Measurements from ENCODE around the gene PRSS22. TPM values are rescaled to one million over a fixed set of nuclear protein-coding genes. Genes with fewer than 3 reads are reported as not detected.
"Not testable (repeated sequence)": the region's sequence is repeated elsewhere in the genome, so short reads cannot be mapped to it uniquely, and the experiment has no call there.

Gene PRSS22, protein sequence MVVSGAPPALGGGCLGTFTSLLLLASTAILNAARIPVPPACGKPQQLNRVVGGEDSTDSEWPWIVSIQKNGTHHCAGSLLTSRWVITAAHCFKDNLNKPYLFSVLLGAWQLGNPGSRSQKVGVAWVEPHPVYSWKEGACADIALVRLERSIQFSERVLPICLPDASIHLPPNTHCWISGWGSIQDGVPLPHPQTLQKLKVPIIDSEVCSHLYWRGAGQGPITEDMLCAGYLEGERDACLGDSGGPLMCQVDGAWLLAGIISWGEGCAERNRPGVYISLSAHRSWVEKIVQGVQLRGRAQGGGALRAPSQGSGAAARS
- total RNA-seq (2014; rRNA removed) (36.9 and 42.5 TPM in 2 replicates), Bru-seq, nascent RNA (percentile 53 among the genes with signal in this experiment), BruChase-seq, experiment 1, labeled RNA remaining after a 6-hour chase (percentile 63 among the genes with signal in this experiment), BruChase-seq, experiment 2, labeled RNA remaining after a 2-hour chase (percentile 63 among the genes with signal in this experiment)
- long read RNA-seq, partial matches to known transcripts, result 2 of 5 reads
- long read RNA-seq, other reads (novel, unspliced or antisense), result 1 of 5 reads

GRCh38 chr16:2857451-2858244, at the start of gene PRSS22:
Gene PRSS22 (minus strand): TSS chr16:2858170. CDS start chr16:2858104, 66 bp downstream.
- no peaks in the 10 kb centered on the region for H3F3A ChIP-seq (ENCODE audit: low read length, unreplicated experiment)
- ChIA-PET CTCF (interaction anchor here (1.0 kb wide), 1 partner anchor 11 kb away, joined by 4 read pairs; no protein-coding TSS in a partner anchor), POLR2A (ENCODE audit: unreplicated experiment) (interaction anchor here (0.6 kb wide), 1 partner anchor 153 kb away, joined by 3 read pairs; no protein-coding TSS in a partner anchor)
- DNase-seq (peak; percentile 66), ATAC-seq (peak; percentile 60)
- no peaks in the 10 kb centered on the region for H3K9me3 ChIP-seq (ENCODE audit: low read length)
- H3K27me3 ChIP-seq (ENCODE audit: low read length), result no peaks in the 10 kb centered on the region
- H3K9me2 ChIP-seq (replicated peaks; ENCODE audit: low read length), result no peaks in the 10 kb centered on the region
- H3K4me1 ChIP-seq (ENCODE audit: insufficient read depth, low read length), result peaks cover 29% of the 10 kb centered on the region
- no peak for TF ChIP-seq EZH2 (IDR thresholded peaks at IDR 0.05; ENCODE audit: low read length, unreplicated experiment)
- TF ChIP-seq, protein P1, sequence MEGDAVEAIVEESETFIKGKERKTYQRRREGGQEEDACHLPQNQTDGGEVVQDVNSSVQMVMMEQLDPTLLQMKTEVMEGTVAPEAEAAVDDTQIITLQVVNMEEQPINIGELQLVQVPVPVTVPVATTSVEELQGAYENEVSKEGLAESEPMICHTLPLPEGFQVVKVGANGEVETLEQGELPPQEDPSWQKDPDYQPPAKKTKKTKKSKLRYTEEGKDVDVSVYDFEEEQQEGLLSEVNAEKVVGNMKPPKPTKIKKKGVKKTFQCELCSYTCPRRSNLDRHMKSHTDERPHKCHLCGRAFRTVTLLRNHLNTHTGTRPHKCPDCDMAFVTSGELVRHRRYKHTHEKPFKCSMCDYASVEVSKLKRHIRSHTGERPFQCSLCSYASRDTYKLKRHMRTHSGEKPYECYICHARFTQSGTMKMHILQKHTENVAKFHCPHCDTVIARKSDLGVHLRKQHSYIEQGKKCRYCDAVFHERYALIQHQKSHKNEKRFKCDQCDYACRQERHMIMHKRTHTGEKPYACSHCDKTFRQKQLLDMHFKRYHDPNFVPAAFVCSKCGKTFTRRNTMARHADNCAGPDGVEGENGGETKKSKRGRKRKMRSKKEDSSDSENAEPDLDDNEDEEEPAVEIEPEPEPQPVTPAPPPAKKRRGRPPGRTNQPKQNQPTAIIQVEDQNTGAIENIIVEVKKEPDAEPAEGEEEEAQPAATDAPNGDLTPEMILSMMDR (conservative IDR thresholded peaks at IDR 0.05; ENCODE audit: low read depth, low read length), result no peak
- no peak for TF ChIP-seq EZH2phosphoT487 (IDR thresholded peaks at IDR 0.05; ENCODE audit: borderline replicate concordance, low read length)
- TSS peak; percentile 80 for BruUV-seq (replicated peaks)
- intact Hi-C loops (cut with micrococcal nuclease), result no loop called here
- H3K79me2 ChIP-seq (ENCODE audit: low read length), result peaks cover 6% of the 10 kb centered on the region; the same call in 1 of the 2 replicates
- peak within 1 kb of the TSS; percentile 92 for H3K4me2 ChIP-seq (ENCODE audit: low read length)
- H2AFZ ChIP-seq (ENCODE audit: low read length), result no peak within 1 kb of the TSS
- H3K36me3 ChIP-seq (ENCODE audit: low read depth, low read length), result 0 out of 2 replicates have a peak, but pooled peaks cover 3% of the 10 kb centered on the region
- H3K4me3 ChIP-seq (ENCODE audit: low read length), result peak within 1 kb of the TSS; percentile 73
- H3K9ac ChIP-seq (ENCODE audit: low read length), result peak within 1 kb of the TSS; percentile 92
- no peaks in the 10 kb centered on the region for H4K20me1 ChIP-seq (ENCODE audit: low read length)
- H3K27ac ChIP-seq (ENCODE audit: low read length), result peak within 1 kb of the TSS; percentile 96

DNA sequence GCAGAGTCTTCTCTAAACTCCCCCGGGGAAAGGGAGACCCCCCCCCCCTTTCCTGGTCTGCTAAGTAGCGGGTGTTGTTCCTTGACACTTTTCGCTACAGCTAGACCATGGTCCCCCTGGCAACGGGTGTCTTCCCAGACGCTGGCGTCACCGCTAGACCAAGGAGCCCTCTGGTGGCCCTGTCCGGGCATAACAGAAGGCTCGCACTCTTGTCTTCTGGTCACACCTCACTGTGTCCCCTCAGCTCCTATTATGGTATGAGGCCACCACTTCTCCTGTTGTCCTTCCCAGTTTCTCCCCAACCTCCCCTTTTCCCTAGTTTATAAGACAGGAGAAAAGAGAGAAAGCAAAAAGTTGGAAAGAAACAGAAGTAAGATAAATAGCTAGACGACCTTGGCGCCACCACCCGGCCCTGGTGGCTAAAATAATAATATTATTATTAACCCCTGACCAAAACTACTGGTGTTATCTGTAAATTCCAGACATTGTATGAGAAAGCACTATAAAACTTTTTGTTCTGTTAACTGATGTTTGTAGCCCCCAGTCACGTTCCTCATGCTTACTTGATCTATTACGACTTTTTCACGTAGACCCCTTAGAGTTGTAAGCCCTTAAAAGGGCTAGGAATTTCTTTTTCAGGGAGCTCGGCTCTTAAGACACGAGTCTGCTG, 49.2 kb upstream of the PRSS22 start:
- peak; percentile 45 for DNase-seq
- BruUV-seq (replicated peaks); H3K27me3 ChIP-seq (ENCODE audit: low read length); H3F3A ChIP-seq (ENCODE audit: low read length, unreplicated experiment); H4K20me1 ChIP-seq (ENCODE audit: low read length); H3K27ac ChIP-seq (ENCODE audit: low read length); H3K9ac ChIP-seq (ENCODE audit: low read length); ATAC-seq; H3K79me2 ChIP-seq (ENCODE audit: low read length); H3K36me3 ChIP-seq (ENCODE audit: low read depth, low read length); H3K9me3 ChIP-seq (ENCODE audit: low read length); H3K9me2 ChIP-seq (replicated peaks; ENCODE audit: low read length); H2AFZ ChIP-seq (ENCODE audit: low read length); H3K4me3 ChIP-seq (ENCODE audit: low read length): not testable (repeated sequence)
- POLR2A ChIA-PET (ENCODE audit: unreplicated experiment), result interaction anchor here (1.1 kb wide), 1 partner anchor 24 kb away, joined by 4 read pairs; the partner anchor contains the start of gene FLYWCH2
- TF ChIP-seq, protein P1 (conservative IDR thresholded peaks at IDR 0.05; ENCODE audit: low read depth, low read length), result peak; percentile 51
- Histone ChIP-seq H3K4me1 (ENCODE audit: insufficient read depth, low read length) (peaks cover 22% of the 10 kb centered on the region), H3K4me2 (ENCODE audit: low read length) (peak overlapping the region; percentile 31; the same call in 1 of the 2 replicates)
- intact Hi-C loops (cut with micrococcal nuclease), result loop anchor here (10.0 kb wide), 1 partner anchor 58 kb away; the partner anchor contains the start of genes KREMEN2 and PAQR4
- CTCF ChIA-PET, result interaction anchor here (0.6 kb wide), 1 partner anchor 12 kb away, joined by 3 read pairs; no protein-coding TSS in a partner anchor
